Right renal cortex interstitium (tissue), 3 donors: ENCODE measurements around the gene IFT74. TPM values are rescaled to one million over a fixed set of nuclear protein-coding genes. Genes with fewer than 3 reads are reported as not detected.

Source experiments
- polyA plus RNA-seq, 3 donors: library from polyadenylated mRNA; unstranded; fragments of 120-200 nt; gene quantifications; one replicate each; pipeline ENCODE4 v1.2.1, GENCODE V29; 2013; ENCODE audit not compliant: insufficient read length in 3 of 3

The IFT74 gene
- polyA plus RNA-seq, 3 donors, result 41.9 to 50.6 (median 48.6) TPM

Other genes with a start within 250 kb of the IFT74 start
- gene CAAP1, start 63.6 kb upstream of the IFT74 start, polyA plus RNA-seq, result 10 to 100 TPM; 41.5 to 44.0 (median 43.0) TPM
- 10 to 100 TPM; 49.9 to 51.6 (median 50.9) TPM for gene PLAA, start 9.2 kb upstream of the IFT74 start, polyA plus RNA-seq
- 10 to 100 TPM; 13.4 to 16.9 (median 15.3) TPM for gene LRRC19, start 49.3 kb downstream of the IFT74 start, polyA plus RNA-seq
- 10 to 100 TPM; 44.9 to 49.7 (median 49.2) TPM for gene TEK, start 152.8 kb downstream of the IFT74 start, polyA plus RNA-seq